GM12801 (cell line): Measurements from ENCODE around the gene NUDT9.

ENCODE experiments used
- TF ChIP-seq, protein P1 (sequence below): IDR thresholded peaks from one replicate; pipeline ENCODE4 v1.5.1; 2011; ENCODE audit warnings: control low read depth; ENCODE audit not compliant: insufficient read length; ENCODE audit errors: extremely low read depth

Gene NUDT9

DNA sequence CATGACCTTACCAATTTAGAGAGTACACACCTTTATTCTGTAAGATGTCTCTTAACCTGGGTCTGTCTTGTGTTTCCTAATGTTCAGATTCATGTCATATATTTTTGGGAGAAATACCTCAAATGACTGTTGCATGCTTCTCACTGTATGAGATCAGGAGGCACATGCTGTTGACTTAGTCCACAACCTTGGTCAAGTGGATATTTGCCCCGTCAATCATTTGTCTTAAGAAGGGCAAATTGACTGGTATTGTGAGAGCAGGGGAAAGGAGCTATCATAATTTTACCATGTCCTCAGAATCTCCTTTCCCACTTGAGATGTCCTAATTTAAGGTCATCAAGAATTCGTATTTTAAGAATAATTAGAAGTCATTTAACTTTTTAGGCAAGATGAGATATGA, 11.0 kb downstream of the NUDT9 start:
- TF ChIP-seq, protein P1, sequence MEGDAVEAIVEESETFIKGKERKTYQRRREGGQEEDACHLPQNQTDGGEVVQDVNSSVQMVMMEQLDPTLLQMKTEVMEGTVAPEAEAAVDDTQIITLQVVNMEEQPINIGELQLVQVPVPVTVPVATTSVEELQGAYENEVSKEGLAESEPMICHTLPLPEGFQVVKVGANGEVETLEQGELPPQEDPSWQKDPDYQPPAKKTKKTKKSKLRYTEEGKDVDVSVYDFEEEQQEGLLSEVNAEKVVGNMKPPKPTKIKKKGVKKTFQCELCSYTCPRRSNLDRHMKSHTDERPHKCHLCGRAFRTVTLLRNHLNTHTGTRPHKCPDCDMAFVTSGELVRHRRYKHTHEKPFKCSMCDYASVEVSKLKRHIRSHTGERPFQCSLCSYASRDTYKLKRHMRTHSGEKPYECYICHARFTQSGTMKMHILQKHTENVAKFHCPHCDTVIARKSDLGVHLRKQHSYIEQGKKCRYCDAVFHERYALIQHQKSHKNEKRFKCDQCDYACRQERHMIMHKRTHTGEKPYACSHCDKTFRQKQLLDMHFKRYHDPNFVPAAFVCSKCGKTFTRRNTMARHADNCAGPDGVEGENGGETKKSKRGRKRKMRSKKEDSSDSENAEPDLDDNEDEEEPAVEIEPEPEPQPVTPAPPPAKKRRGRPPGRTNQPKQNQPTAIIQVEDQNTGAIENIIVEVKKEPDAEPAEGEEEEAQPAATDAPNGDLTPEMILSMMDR = no peak

DNA sequence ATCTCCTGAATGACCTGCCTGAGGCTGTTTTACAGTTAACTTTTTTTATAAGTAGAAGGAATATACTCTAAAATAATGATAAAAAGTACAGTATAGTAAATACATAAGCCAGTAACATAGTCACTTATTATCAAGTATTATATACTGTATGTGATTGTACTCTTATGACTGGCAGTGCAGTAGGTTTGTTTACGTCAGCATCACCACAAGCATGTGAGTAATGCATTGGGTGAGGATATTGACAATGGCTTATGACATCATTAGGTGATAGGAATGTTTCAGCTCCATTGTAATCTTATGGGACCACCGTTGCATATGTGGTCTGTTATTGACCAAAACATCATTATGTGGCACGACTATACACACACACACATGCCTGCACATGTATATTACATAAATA, 20.5 kb downstream of the NUDT9 start:
- TF ChIP-seq, protein P1 = no peak

DNA sequence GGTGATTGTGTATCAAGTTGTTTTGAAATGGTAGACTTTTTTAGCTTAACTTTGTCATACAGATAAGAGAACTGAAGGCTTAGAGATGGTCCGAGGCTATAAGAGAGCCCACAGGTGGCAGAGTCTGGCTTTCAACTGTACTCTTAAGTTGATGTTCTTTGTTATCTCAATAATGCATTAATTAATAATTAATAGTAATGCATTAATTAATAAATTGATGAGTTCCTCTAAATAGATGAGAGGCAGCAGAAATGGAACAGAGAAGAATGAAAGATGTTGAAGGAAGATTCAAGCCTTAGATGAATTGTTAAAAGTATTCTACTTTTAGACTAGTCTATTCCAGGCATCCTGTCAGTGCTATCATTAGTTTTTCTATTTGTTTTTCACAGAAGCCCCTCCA, 22.4 kb downstream of the NUDT9 start:
- TF ChIP-seq, protein P1 = no peak

DNA sequence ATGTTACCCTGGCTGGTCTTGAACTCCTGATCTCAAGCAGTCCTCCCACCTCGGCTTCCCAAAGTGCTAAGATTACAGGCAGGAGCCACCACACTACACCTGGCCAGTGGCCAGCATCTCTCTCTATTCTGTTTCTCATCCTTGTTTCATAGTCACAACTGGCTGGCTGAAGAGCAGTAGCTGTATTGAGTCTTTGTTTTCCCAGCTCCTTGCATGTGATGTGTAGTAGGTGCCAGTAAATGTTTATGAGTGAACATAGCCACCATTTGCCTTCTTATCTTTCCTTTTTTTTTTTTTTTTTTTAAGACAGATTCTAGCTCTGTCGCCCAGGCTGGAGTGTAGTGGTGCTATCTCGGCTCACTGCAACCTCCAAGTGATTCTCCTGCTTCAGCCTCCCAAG, 23.6 kb downstream of the NUDT9 start:
- TF ChIP-seq, protein P1 = no peak

DNA sequence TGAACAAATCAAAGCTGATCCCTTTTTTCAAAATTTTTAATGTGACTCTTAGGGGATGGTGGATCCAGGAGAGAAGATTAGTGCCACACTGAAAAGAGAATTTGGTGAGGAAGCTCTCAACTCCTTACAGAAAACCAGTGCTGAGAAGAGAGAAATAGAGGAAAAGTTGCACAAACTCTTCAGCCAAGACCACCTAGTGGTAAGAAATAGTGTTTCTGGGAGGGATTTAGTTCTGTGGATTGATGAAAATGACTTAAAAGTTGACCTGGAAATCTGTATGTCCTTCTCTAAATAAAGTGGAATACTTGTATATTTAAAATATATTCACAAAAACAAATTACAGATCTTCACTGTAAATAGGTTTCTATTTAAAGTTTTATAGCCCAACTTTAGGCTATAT, 29.2 kb downstream of the NUDT9 start:
- TF ChIP-seq, protein P1 = no peak

DNA sequence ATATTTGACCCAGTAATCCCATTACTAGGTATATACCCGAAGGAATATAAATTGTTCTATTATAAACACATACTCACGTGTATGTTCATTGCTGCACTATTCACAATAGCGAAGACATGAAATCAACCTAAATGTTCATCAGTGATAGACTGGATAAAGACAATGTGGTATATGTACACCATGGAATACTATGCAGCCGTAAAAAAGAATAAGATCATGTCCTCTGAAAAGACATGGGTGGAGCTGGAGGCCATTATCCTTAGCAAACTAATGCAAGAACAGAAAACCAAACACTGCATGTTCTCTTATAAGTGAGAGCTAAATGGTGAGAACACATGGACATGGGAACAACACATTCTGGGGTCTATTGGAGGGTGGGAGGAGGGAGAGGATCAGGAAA, 36.5 kb downstream of the NUDT9 start:
- TF ChIP-seq, protein P1 = no peak

DNA sequence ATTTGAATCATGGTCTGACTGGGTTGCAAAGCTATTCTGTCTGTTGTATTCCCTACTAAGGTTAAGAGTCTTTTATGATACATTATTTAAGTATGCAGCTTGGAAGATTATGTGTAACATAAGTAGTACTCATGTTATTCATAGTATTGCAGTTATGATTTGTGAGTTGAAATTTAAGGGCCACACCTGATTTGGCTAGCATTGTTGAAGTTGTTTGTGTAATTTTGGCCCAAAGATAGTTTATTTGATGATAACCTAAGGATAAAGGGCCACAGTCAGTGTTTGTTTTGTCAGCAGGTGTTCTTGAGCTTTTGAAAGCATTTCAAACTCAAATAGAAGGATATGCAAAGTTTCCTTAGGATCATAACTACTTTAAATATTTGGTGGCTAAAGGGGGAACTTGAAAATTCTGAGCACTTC, 38.9 kb downstream of the NUDT9 start:
- TF ChIP-seq, protein P1 = no peak

DNA sequence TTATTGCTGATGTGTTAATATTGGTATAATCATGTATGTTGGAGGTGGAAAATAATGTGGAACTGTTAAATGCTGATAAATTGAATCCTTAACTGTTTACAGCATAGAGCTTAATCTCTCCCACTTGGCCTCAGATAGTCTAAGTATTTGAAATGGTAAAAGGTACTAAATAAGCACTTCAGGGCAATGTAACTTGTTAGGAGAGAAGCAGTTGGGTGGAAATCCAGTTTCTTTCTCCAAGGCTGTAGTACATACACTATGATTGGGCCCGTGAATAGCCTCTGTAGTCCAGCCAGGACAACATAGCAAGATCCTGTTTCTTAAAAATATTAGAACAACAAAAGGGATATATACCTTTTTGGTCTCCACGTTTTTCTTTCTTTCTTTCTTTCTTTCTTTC, 39.7 kb downstream of the NUDT9 start:
- TF ChIP-seq, protein P1 = no peak
